Dermis microvascular lymphatic vessel endothelial cell (primary cell): ENCODE results near the gene MYO5B. TPM values are rescaled to one million over a fixed set of nuclear protein-coding genes. Genes with fewer than 3 reads are reported as not detected.

Source experiments
- DNase-seq, 2 donors: peaks; one replicate each; pipeline versions ENCODE4 v3.0.0 to v3.0.0-alpha.2; 2010; ENCODE audit warnings: low read depth in 2 of 2
- total RNA-seq: library from RNA; depleted of rRNA; stranded (reverse); fragments of >200 nt; gene quantifications from 2 replicates; pipeline ENCODE4 v1.2.1, GENCODE V29; 2014

The MYO5B gene
- total RNA-seq, 1 donor from 2014 or later: 0.51 TPM

DNA sequence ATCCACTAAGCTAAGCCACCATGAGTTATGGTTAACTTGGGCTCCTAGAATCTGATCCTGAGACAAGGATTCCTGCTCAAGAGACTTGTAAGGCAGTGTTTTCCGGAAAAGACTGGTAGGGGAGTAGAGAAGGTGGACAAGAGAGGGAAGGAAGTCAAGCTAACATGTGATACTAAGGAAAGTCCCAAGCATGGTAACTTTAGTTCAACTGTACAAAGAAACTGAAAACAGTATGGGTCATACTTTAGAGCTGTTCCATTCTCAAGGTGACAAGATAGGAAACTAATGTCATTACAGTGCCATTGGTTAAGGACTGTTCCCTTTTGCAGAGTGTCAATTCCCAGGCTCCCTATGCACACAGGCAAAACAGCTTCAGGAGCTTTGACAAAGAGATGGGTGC lies 5.8 kb downstream of the MYO5B start:
- no peak for DNase-seq

GRCh38 chr18:50188652-50189051 lies 6.3 kb downstream of the MYO5B start:
- no peak for DNase-seq

- no peak for DNase-seq
These were observed 7.3 kb downstream of the MYO5B start for GRCh38 chr18:50187659-50188058.

- no peak for DNase-seq
These were observed 8.6 kb downstream of the MYO5B start for GRCh38 chr18:50186385-50186784.

GRCh38 chr18:50183556-50183955 lies 11.4 kb downstream of the MYO5B start:
- no peak for DNase-seq

- no peak for DNase-seq
These were observed 12.4 kb downstream of the MYO5B start for GRCh38 chr18:50182511-50182910.

DNA sequence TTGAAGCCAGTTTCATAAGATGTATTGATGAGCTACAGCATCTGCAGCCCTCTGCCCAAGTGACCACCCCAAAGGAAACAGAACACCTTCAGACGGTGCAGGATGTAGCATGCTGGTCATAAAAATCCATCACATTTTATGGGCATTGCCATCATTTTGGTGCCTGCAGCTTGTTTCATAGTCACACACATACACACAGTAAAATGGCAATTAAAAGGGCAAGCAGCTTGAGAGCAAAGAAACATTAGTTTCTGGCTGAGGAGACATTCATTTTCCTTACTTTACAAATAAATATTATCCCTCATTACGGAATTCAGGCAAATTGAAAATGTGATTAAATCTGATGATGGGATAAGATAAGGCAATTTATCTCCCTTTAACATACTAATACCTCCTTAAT lies 13.4 kb downstream of the MYO5B start:
- no peak for DNase-seq

DNA sequence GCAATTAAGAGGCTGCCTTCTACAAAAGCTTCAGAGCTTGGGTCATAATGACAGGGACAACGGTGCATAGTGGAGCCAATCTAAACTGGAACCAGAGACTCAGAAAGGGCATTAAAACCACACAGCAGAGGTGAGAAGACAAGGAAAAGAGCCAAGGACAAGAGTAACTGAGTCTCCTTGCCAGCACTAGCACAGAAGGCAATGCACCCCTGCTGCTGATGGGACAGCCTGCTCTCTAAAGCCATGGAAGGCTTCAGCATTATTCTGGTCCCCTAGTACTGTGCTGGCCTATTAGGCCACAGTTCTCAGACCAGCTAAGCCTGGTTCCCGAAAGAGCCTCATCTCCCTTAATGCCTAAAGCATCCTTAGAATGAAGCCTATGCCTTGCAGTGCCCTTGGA lies 15.5 kb downstream of the MYO5B start:
- DNase-seq: no peak

- DNase-seq: no peak
These were observed 17.5 kb downstream of the MYO5B start for GRCh38 chr18:50177294-50177992.

DNA sequence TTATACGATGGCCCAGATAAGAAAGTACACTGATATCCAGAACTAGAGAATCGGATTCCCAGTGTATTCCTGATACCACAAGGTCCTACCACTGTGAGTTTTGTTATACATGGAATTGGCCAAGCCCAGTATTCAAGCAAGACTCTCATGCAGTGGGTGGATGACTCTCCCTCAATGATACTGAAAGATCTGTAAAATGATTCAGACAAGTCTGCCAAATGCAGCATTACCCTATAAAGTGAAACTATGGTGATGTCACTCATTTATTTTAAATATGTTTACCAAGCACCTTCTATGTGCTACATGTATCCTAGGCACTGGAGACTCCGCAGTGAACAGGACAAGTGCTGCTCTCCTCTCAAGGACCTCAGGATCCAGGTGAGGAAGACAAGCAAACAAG lies 22.6 kb downstream of the MYO5B start:
- no peak for DNase-seq

GRCh38 chr18:50171406-50171805 lies 23.5 kb downstream of the MYO5B start:
- no peak for DNase-seq

GRCh38 chr18:50170004-50170403 lies 24.9 kb downstream of the MYO5B start:
- no peak for DNase-seq

GRCh38 chr18:50169149-50169548 lies 25.8 kb downstream of the MYO5B start:
- DNase-seq: no peak

DNA sequence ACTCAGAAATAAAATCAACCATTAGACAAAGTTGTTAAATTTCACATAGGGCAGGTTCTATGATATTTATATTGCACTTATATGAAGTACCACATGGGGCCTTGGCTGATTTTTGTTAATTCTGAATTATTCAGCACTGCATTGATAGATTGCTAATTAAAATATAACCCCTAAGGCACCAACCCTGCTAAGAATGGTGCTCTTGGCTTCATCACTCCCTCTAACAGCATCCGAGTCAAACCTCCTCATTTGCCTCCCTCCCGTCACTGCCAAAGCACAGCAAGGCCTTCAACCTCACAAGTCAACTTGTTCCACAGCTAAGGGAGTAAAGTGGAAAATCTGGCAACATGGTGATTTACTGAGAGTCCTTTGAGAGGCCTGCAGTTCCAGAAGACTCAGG lies 27.0 kb downstream of the MYO5B start:
- DNase-seq: no peak

GRCh38 chr18:50166901-50167300 lies 28.0 kb downstream of the MYO5B start:
- DNase-seq: no peak

DNA sequence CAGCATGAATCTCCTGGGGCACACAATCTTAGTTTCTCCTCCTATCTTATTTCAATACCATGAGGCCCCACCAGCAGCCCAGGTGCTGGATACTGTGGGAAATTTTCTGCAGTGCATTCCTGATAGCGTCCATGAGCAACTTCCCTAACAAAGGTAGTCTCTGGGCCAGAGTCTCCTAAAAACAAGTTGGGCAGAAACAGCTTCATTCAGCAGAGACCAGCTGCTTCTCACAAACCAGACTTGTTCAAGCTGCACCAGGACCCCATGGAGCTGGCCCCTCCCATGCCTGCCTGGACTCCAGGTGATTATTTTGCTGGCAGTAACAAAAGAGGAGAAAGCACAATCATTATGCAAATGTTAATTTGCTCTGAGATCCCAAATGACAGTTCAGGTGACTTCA lies 31.4 kb downstream of the MYO5B start:
- no peak for DNase-seq

- no peak for DNase-seq
These were observed 32.3 kb downstream of the MYO5B start for GRCh38 chr18:50162486-50163304.

- DNase-seq: no peak
These were observed 33.2 kb downstream of the MYO5B start for GRCh38 chr18:50161597-50162205.

DNA sequence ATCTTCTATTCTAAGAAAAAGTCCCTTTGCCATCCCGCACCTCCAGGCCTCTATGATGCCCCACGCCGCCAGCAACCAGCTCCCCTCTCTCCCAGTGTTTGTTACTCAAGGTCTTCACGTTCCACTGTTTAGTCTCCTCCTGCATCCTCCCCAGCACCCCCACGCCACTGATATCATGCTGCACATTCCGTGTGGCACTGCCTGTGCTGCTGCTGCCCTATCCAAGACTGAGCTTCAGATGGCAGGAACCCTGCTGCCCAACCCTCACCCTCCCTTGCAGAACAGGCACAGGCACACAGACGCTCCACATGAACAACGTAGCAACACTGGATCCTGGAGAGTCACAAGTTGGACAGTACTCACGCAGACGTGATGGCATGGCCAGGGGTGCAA lies 35.3 kb downstream of the MYO5B start:
- DNase-seq: no peak

- no peak for DNase-seq
These were observed 35.9 kb downstream of the MYO5B start for GRCh38 chr18:50158866-50159653.

- no peak for DNase-seq
These were observed 39.5 kb downstream of the MYO5B start for GRCh38 chr18:50155406-50155805.

GRCh38 chr18:50154420-50154819 lies 40.5 kb downstream of the MYO5B start:
- DNase-seq: no peak
